ENCODE data around the gene HCRTR1. TPM values are rescaled to one million over a fixed set of nuclear protein-coding genes. Genes with fewer than 3 reads are reported as not detected.

The HCRTR1 gene
- polyA plus RNA-seq, 1 of the 3 experiments (the other 2 are of a cell fraction), result 0.03 TPM

DNA sequence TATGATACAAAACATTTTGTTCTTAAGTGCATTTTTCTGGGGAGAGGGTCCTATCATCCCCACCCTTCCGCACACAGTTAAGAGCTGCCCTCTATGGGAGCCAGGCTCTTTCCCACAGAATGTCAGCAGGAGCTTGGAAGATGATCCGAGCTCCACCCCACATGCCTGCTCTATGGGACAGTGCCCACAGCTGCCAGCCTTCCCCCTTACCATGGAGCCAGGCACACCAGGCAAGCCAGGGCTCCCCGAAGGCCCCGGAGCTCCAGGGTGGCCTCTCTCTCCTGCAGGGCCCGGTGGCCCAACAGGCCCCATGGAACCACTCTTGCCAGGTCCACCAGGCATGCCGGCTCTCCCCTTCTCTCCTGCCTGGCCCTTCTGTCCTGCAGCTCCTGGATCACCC, 37.6 kb downstream of the HCRTR1 start:
- Histone ChIP-seq H3K36me3 (replicated peaks in 1 of 2; ENCODE audit: control insufficient read depth in 1 of 2, insufficient read depth in 2 of 2, low read length in 1 of 2) (peaks cover 0 to 3% of the 10 kb centered on the region in 2 experiments), H3K4me3 (ENCODE audit: low read depth in 2 of 2, low read length in 1 of 2) (no peak overlapping the region), H3K79me2 (ENCODE audit: insufficient read depth) (no peaks in the 10 kb centered on the region), H3K4me2 (no peak overlapping the region), H4K20me1 (ENCODE audit: insufficient read depth) (no peaks in the 10 kb centered on the region), H3K27ac (ENCODE audit: low read depth in 2 of 2, low read length in 1 of 2) (no peak overlapping the region), H3K27me3 (ENCODE audit: insufficient read depth) (no peaks in the 10 kb centered on the region), H3K9ac (no peak overlapping the region), H2AFZ (ENCODE audit: low read depth) (no peak overlapping the region), H3K4me1 (ENCODE audit: control insufficient read depth in 1 of 2, insufficient read depth in 2 of 2, low read depth in 1 of 2, low read length in 1 of 2) (peaks cover 0 to 10% of the 10 kb centered on the region in 2 experiments; a peak in 2 of 4 replicates), H3F3A (replicated peaks; ENCODE audit: insufficient read depth) (no peaks in the 10 kb centered on the region), H3K9me3 (no peaks in the 10 kb centered on the region), H3K9me2 (no peaks in the 10 kb centered on the region)
- no peak for DNase-seq
- TF ChIP-seq MEF2A (IDR thresholded peaks at IDR 0.05; ENCODE audit: borderline replicate concordance, low read depth) (no peak), RAD21 (IDR thresholded peaks at IDR 0.05; ENCODE audit: low read length) (no peak), TAF1 (IDR thresholded peaks at IDR 0.05; ENCODE audit: borderline replicate concordance, low read depth, low read length) (no peak), TEAD4 (IDR thresholded peaks at IDR 0.05; ENCODE audit: borderline replicate concordance, insufficient read depth) (no peak), JUND (IDR thresholded peaks at IDR 0.05) (no peak), GABPA (IDR thresholded peaks at IDR 0.05; ENCODE audit: low read depth) (no peak), FOSL2 (IDR thresholded peaks at IDR 0.05; ENCODE audit: borderline replicate concordance, low read depth) (no peak)
- TF ChIP-seq, protein P1, sequence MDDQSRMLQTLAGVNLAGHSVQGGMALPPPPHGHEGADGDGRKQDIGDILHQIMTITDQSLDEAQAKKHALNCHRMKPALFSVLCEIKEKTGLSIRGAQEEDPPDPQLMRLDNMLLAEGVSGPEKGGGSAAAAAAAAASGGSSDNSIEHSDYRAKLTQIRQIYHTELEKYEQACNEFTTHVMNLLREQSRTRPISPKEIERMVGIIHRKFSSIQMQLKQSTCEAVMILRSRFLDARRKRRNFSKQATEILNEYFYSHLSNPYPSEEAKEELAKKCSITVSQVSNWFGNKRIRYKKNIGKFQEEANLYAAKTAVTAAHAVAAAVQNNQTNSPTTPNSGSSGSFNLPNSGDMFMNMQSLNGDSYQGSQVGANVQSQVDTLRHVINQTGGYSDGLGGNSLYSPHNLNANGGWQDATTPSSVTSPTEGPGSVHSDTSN (IDR thresholded peaks at IDR 0.05), result no peak
- TF ChIP-seq, protein P2, sequence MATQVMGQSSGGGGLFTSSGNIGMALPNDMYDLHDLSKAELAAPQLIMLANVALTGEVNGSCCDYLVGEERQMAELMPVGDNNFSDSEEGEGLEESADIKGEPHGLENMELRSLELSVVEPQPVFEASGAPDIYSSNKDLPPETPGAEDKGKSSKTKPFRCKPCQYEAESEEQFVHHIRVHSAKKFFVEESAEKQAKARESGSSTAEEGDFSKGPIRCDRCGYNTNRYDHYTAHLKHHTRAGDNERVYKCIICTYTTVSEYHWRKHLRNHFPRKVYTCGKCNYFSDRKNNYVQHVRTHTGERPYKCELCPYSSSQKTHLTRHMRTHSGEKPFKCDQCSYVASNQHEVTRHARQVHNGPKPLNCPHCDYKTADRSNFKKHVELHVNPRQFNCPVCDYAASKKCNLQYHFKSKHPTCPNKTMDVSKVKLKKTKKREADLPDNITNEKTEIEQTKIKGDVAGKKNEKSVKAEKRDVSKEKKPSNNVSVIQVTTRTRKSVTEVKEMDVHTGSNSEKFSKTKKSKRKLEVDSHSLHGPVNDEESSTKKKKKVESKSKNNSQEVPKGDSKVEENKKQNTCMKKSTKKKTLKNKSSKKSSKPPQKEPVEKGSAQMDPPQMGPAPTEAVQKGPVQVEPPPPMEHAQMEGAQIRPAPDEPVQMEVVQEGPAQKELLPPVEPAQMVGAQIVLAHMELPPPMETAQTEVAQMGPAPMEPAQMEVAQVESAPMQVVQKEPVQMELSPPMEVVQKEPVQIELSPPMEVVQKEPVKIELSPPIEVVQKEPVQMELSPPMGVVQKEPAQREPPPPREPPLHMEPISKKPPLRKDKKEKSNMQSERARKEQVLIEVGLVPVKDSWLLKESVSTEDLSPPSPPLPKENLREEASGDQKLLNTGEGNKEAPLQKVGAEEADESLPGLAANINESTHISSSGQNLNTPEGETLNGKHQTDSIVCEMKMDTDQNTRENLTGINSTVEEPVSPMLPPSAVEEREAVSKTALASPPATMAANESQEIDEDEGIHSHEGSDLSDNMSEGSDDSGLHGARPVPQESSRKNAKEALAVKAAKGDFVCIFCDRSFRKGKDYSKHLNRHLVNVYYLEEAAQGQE (IDR thresholded peaks at IDR 0.05; ENCODE audit: low read depth, low read length), result no peak
- POLR2A ChIA-PET, result interaction anchor here (0.6 kb wide), 1 partner anchor 281 kb away, joined by 3 read pairs; no protein-coding TSS in a partner anchor
- 72% methylated on average over 6 of the region's 6 CpGs for WGBS (ENCODE audit: low lambda C conversion rate)
- CTCF ChIA-PET, result interaction anchor here (0.6 to 1.4 kb wide), 3 partner anchors 9 to 472 kb away, joined by 3 to 4 read pairs (median 3); no protein-coding TSS in a partner anchor

- Histone ChIP-seq H2AFZ (ENCODE audit: low read depth) (no peak overlapping the region), H3K36me3 (replicated peaks in 1 of 2; ENCODE audit: control insufficient read depth in 1 of 2, insufficient read depth in 2 of 2, low read length in 1 of 2) (peaks cover 0 to 3% of the 10 kb centered on the region in 2 experiments), H3K9me2 (no peaks in the 10 kb centered on the region), H3K27me3 (ENCODE audit: insufficient read depth) (no peaks in the 10 kb centered on the region), H3K4me3 (ENCODE audit: low read depth in 2 of 2, low read length in 1 of 2) (no peak overlapping the region), H3F3A (replicated peaks; ENCODE audit: insufficient read depth) (no peaks in the 10 kb centered on the region), H3K9me3 (no peaks in the 10 kb centered on the region), H3K4me2 (no peak overlapping the region), H3K79me2 (ENCODE audit: insufficient read depth) (no peaks in the 10 kb centered on the region), H4K20me1 (ENCODE audit: insufficient read depth) (no peaks in the 10 kb centered on the region), H3K9ac (no peak overlapping the region), H3K27ac (ENCODE audit: low read depth in 2 of 2, low read length in 1 of 2) (no peak overlapping the region), H3K4me1 (ENCODE audit: control insufficient read depth in 1 of 2, insufficient read depth in 2 of 2, low read depth in 1 of 2, low read length in 1 of 2) (peaks cover 0 to 7% of the 10 kb centered on the region in 2 experiments; a peak in 1 of 4 replicates)
- 96% methylated on average over 4 of the region's 4 CpGs for WGBS (ENCODE audit: low lambda C conversion rate)
- TF ChIP-seq TEAD4 (IDR thresholded peaks at IDR 0.05; ENCODE audit: borderline replicate concordance, insufficient read depth) (no peak), JUND (IDR thresholded peaks at IDR 0.05) (no peak), FOXM1 (IDR thresholded peaks at IDR 0.05; ENCODE audit: low read depth) (no peak), TAF1 (IDR thresholded peaks at IDR 0.05; ENCODE audit: borderline replicate concordance, low read depth, low read length) (no peak), POLR2AphosphoS5 (IDR thresholded peaks at IDR 0.05; ENCODE audit: low read depth, low read length) (no peak), RXRA (IDR thresholded peaks at IDR 0.05; ENCODE audit: borderline replicate concordance, low read depth) (no peak), ELF1 (IDR thresholded peaks at IDR 0.05) (no peak), NFIC (IDR thresholded peaks at IDR 0.05; ENCODE audit: borderline replicate concordance) (no peak), EP300 (IDR thresholded peaks at IDR 0.05; ENCODE audit: borderline replicate concordance in 1 of 2, low read depth in 1 of 2, low read length in 1 of 2) (no peak), FOSL2 (IDR thresholded peaks at IDR 0.05; ENCODE audit: borderline replicate concordance, low read depth) (no peak), TCF12 (IDR thresholded peaks at IDR 0.05) (no peak), NRF1 (IDR thresholded peaks at IDR 0.05; ENCODE audit: low read depth, low read length) (no peak), FOXJ3 (CRISPR knock-in tag; IDR thresholded peaks at IDR 0.05) (no peak), RCOR1 (IDR thresholded peaks at IDR 0.05; ENCODE audit: low read length) (no peak), MXI1 (IDR thresholded peaks at IDR 0.05; ENCODE audit: low read depth, low read length) (no peak)
- TF ChIP-seq, protein P1 (IDR thresholded peaks at IDR 0.05), result no peak
- TF ChIP-seq, protein P3, sequence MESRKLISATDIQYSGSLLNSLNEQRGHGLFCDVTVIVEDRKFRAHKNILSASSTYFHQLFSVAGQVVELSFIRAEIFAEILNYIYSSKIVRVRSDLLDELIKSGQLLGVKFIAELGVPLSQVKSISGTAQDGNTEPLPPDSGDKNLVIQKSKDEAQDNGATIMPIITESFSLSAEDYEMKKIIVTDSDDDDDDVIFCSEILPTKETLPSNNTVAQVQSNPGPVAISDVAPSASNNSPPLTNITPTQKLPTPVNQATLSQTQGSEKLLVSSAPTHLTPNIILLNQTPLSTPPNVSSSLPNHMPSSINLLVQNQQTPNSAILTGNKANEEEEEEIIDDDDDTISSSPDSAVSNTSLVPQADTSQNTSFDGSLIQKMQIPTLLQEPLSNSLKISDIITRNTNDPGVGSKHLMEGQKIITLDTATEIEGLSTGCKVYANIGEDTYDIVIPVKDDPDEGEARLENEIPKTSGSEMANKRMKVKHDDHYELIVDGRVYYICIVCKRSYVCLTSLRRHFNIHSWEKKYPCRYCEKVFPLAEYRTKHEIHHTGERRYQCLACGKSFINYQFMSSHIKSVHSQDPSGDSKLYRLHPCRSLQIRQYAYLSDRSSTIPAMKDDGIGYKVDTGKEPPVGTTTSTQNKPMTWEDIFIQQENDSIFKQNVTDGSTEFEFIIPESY (IDR thresholded peaks at IDR 0.05; ENCODE audit: borderline replicate concordance, low read depth), result no peak
- POLR2A ChIA-PET, result no interaction called here
- CTCF ChIA-PET, result interaction anchor here (0.6 to 1.4 kb wide), 2 partner anchors 133 to 472 kb away, joined by 3 to 4 read pairs; no protein-coding TSS in a partner anchor
- no peak for DNase-seq
These were observed 38.3 kb downstream of the HCRTR1 start for GRCh38 chr1:31655756-31656155.
